GM19193 (cell line): ENCODE measurements around the gene NUCKS1.

ENCODE experiments used
- POLR2A ChIP-seq: IDR thresholded peaks from 4 replicates; pipeline ENCODE4 v1.6.1; 2011; ENCODE audit not compliant: insufficient read depth, insufficient read length; ENCODE audit errors: extremely low read depth

The NUCKS1 gene

DNA sequence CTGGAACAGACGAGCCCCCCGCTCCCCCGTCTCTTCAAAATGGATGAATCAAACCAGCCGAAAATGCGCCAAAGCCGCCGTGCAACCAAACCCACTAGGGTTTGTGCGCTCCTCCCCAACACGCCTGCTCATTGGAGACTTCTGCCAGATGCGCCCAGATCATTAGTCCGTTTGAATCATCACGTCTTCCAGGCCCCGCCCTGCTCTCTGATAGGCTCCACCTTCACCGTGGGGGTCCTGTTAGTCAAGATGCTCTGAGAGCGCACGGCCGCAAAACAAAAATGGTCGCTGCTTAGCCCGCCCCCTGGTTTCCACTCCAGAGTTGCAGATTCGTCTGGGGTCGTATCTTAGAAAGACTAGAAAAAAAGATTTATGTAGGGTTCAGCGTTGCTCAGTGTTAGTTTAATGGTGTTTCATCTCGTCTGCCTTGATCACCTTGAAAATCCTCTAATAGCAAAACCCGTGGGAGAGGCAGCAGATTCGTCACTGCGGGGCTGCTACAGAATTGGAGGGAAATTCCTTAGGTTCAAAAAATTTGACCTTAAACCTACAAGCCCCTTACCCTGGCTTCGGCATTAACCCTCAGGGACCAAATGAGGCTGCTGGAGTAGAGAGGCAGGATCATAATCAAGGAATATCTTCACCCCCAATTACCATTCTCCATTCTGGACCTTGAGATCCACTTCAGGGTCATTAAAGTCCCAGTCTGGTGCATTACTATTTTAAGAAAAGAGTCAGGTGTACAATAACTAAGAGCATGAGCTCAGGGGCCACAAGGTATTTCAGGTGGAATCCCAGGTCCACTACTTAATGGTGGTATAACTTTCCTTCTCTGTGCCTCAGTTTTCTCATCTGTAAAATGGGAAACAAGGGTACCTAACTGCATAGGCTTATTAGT is at the start of gene NUCKS1:
Gene NUCKS1, minus strand, starts transcription at position 45 of the 898 bp plus-strand sequence. CDS start 209 bp downstream, outside the sequence.
- TF ChIP-seq POLR2A, result peak; percentile 65

DNA sequence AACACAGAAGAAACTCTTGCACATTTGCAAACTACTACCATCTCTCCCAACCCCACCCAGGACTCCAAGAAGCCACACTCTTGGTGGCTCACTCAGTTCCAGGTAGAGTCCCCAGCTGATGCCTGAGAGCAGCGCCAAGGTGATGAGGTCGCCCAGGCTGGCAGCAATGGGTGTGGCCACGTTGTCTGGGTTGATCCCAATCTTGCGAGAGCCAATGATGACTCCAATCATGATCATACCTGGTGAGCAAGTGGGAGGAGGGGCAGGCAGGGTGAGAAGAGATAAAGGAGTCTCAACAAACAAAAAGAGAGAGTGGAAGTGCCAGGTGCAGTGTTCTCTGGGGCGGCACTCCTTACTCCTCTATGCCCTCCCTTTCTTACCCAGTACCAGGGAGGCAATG is 48.6 kb upstream of the NUCKS1 start:
- no peak for TF ChIP-seq POLR2A

DNA sequence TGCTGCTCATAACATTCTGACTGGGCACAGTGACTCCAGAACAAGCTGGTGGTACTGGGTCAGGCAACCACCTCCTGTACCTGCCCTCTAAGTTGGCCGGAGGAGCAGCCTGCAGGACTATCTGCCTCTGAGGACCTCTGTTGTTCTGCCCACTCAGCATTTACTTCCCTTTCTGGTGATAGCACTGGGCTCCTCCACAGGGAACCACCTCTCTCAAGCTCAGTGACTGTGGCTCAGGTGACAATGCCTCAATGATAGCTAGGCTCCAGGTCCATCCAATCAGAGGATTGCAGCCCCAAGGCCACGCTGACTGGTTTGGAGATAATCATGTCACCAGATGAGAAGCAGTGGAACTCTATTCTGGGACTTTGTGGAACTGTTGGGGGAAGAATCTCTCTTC is 47.2 kb upstream of the NUCKS1 start:
- TF ChIP-seq POLR2A, result no peak

DNA sequence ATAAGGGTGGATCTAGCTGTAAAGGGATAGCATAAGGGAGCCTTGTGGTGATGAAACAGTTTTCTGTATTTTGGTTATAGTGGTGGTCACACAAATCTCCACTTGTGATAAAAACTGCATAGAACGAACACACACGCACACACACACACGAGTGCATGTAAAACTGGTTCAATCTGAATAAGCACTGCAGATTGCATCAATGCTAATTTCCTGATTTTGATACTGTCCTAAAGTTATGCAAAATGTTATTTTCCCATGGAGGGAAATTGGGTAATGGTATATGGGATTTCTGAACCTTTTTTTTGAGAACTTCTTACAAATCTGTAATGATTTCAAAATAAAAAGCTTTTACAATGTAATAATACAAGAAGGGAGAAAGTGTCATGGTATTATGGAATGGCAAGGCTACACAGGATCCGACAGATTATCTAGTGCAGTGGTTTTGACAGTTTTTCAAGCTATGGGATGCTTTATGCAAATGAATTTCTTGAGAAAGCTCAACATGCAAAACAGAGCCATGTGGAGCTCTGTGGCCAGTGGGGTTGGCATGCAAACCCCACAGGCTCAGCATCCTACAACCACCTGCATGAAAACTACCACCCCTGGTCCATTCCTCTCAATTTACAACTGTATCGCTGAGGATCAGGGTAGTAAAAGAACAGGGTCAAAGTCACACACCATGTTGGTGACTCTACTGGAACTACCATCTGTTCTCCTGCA is 44.2 kb upstream of the NUCKS1 start:
- no peak for TF ChIP-seq POLR2A

DNA sequence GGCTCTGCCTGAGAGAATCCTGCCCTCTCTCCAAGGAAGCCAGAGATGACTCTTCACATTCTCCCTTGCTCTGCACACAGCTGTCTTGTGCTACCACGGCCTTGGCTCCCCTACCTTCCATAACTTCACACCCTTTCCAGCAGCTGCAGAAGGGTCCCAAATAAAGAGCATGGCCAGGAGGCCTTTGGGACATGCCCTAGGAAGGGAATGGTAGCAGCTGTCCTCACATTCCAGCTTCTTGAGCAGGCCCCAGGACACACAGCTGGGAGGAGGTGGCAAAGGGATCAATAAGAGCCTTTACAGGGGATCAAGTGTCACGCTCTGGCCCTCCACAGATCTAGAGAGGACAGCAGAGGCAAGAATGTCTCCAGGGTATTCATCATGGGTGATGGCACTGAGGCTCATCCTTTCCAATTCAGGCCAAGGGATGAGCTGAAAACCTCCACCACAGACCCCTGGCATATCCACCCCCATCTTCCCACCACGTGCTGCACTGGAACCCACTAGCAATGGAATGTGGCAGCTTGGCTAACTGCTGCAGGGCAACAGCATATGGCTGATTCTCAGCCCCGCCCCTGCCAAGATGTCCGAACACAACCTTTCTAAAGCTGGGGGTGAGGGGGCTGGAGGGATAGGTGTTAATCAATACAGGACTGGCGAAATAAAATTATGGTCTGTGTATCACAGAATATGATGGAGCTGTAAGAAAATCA is 43.1 kb upstream of the NUCKS1 start:
- TF ChIP-seq POLR2A, result no peak

DNA sequence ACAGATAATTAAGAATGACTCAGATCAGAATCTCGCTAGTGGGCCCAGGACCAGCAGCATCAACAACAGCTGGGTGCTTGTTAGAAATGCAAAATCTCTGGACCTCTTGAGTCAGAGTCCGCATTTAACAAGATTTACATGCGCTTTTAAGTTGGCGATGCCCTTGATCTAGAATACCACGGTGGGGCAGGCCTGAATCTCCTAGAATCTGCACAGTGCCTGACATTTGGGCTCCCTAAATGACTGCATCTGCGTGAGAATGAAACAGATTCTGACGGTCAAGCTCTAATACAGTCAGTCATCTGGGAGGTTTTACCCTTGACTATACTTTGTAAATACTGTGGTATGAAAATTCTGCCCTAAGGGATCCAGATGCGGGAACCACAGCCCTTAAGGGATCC is 42.5 kb upstream of the NUCKS1 start:
- TF ChIP-seq POLR2A, result no peak

- TF ChIP-seq POLR2A, result no peak
Observed at GRCh38 chr1:205791568-205792180, 41.7 kb upstream of the NUCKS1 start.

GRCh38 chr1:205787287-205787916 is 37.4 kb upstream of the NUCKS1 start:
- no peak for TF ChIP-seq POLR2A

- no peak for TF ChIP-seq POLR2A
Observed at GRCh38 chr1:205786601-205787000, 36.6 kb upstream of the NUCKS1 start.

- no peak for TF ChIP-seq POLR2A
Observed at GRCh38 chr1:205785446-205785845, 35.5 kb upstream of the NUCKS1 start.

- no peak for TF ChIP-seq POLR2A
Observed at GRCh38 chr1:205783904-205784303, 33.9 kb upstream of the NUCKS1 start.

- TF ChIP-seq POLR2A, result no peak
Observed at GRCh38 chr1:205783433-205783795, 33.4 kb upstream of the NUCKS1 start.

- no peak for TF ChIP-seq POLR2A
Observed at GRCh38 chr1:205782627-205783432, 32.8 kb upstream of the NUCKS1 start.

DNA sequence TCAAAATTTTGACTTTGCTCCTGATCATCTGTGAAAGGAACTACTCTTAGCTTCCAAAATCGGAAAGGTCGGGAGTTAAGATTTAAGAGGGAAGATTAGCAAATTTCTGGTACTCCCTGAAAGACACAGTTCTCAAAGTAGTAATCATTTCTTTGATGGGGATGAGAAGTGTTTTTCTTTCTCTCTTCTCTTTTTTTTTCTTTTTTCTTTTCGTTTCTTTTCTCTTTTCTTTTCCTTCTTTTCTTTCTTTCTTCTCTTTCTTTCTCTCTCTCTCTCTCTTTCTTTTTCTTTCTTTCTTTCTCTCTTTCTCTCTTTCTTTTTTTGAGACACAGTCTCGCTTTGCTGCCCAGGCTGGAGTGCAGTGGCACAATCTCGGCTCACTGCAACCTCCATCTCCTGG is 30.4 kb upstream of the NUCKS1 start:
- TF ChIP-seq POLR2A, result no peak
